Measurements from ENCODE around the gene CD101. TPM values are rescaled to one million over a fixed set of nuclear protein-coding genes. Genes with fewer than 3 reads are reported as not detected.
"Not testable (repeated sequence)": the region's sequence is repeated elsewhere in the genome, so short reads cannot be mapped to it uniquely, and the experiment has no call there.

The CD101 gene
- total RNA-seq, 1 donor from 2014 or later = 0.08 TPM

DNA sequence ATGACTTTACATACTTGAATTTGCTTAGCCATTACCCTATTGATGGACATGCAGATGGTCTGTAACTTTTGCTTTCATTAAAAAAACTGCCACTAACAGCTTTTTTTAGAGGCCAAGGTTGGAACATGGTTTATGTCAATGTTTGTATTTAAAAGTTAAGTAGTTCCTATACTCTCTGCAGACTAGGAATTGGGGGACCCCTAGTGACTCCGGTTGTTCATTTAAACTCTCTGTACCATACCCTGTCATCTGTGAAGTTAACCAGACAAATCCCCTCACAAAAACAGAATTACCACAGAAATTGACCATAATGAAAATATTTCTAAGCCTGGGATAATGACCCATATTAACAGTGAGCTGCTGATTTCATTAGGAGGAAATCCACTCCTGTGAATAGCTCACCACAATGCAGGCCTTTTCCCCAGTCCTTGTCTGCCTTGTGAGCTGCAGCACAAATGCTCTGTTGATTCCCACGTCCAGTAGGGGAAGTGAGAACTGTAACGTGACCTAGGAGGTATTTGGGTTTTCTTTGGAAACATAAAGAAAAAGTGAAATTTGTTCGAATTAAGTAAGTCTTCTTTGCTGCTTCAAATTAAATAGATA, 30.2 kb upstream of the CD101 start:
- H3K27me3 ChIP-seq (ENCODE audit: control insufficient read depth, insufficient read depth, low read length) = no peaks in the 10 kb centered on the region
- H3K4me3 ChIP-seq (ENCODE audit: low read depth, low read length) = no peak overlapping the region
- no peaks in the 10 kb centered on the region for H3K36me3 ChIP-seq (ENCODE audit: control insufficient read depth, insufficient read depth, low read length)
- TF ChIP-seq, protein P1, sequence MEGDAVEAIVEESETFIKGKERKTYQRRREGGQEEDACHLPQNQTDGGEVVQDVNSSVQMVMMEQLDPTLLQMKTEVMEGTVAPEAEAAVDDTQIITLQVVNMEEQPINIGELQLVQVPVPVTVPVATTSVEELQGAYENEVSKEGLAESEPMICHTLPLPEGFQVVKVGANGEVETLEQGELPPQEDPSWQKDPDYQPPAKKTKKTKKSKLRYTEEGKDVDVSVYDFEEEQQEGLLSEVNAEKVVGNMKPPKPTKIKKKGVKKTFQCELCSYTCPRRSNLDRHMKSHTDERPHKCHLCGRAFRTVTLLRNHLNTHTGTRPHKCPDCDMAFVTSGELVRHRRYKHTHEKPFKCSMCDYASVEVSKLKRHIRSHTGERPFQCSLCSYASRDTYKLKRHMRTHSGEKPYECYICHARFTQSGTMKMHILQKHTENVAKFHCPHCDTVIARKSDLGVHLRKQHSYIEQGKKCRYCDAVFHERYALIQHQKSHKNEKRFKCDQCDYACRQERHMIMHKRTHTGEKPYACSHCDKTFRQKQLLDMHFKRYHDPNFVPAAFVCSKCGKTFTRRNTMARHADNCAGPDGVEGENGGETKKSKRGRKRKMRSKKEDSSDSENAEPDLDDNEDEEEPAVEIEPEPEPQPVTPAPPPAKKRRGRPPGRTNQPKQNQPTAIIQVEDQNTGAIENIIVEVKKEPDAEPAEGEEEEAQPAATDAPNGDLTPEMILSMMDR (IDR thresholded peaks at IDR 0.05; ENCODE audit: insufficient read depth, low read length, poor library complexity, severe bottlenecking) = no peak
- no peak for DNase-seq (ENCODE audit: low read depth)

DNA sequence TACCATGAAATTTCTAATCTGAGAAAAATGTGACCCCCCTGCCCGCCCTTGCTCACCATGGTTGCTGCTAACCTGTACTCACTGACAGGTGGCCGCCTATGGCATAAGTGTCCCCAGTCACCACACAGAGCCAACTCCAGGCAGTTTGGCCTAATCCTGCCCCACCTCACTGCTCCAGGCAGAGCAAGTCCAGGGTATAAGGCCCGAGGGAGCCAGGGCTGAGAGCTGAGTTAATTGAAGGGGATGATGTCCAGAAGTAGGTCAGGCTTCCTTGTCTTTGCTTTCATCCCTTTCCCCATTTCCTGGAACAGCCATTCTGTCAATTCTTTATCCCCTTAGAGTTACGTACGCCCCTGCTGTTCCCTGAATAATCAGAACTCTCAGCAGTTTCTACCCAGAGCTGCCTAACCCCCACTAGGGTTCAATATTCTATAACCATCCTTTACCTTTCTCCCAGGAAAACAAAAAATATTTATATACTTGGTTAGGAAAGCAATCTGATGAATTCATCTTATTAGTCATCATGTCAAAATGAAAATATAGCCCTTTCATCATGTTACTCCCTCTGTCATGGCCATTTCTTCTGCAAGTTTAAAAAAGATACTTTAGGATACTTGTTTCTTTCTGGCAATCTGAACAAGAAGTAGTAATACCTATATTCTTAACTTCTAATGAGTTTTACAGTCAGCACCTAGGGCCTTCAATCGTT, 29.4 kb upstream of the CD101 start:
- no peak for DNase-seq (ENCODE audit: low read depth)
- H3K27me3 ChIP-seq (ENCODE audit: control insufficient read depth, insufficient read depth, low read length) = no peaks in the 10 kb centered on the region

DNA sequence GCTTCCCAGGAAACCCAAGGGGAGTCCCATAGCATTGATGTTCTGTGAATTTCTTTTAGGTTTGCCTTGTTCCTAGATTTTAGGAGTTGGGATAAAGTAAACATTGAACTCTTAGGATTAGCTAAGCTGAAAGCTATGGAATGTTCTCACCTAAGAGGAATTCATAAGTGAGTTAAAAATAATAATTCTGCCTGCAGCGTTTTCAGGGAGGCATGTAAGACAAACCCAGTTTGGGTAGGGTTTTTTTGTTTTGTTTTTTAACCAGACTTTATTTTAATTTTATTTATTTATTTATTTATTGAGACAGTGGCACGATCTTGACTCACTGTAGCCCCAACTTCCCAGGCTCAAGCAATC, 28.9 kb upstream of the CD101 start:
- no peaks in the 10 kb centered on the region for H3K36me3 ChIP-seq (ENCODE audit: control insufficient read depth, insufficient read depth, low read length)
- no peak overlapping the region for H3K4me3 ChIP-seq (ENCODE audit: low read depth, low read length)
- DNase-seq (ENCODE audit: low read depth) = no peak
- TF ChIP-seq, protein P1 (IDR thresholded peaks at IDR 0.05; ENCODE audit: insufficient read depth, low read length, poor library complexity, severe bottlenecking) = no peak
- no peaks in the 10 kb centered on the region for H3K27me3 ChIP-seq (ENCODE audit: control insufficient read depth, insufficient read depth, low read length)

More for the DNA sequence above, 29.4 kb upstream of the CD101 start:
- H3K4me3 ChIP-seq (ENCODE audit: low read depth, low read length) = no peak overlapping the region
- TF ChIP-seq, protein P1 (IDR thresholded peaks at IDR 0.05; ENCODE audit: insufficient read depth, low read length, poor library complexity, severe bottlenecking) = no peak
- no peaks in the 10 kb centered on the region for H3K36me3 ChIP-seq (ENCODE audit: control insufficient read depth, insufficient read depth, low read length)

DNA sequence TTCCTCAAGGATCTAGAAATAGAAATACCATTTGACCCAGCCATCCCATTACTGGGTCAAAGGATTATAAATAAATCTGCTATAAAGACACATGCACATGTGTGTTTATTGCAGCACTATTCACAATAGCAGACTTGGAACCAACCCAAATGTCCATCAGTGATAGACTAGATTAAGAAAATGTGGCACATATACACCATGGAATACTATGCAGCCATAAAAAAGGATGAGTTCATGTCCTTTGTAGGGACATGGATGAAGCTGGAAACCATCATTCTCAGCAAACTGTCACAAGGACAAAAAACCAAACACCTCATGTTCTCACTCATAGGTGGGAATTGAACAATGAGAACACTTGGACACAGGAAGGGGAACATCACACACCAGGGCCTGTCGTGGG, 21.3 kb upstream of the CD101 start:
- H3K4me3 ChIP-seq (ENCODE audit: low read depth, low read length); H3K27me3 ChIP-seq (ENCODE audit: control insufficient read depth, insufficient read depth, low read length); DNase-seq (ENCODE audit: low read depth); H3K36me3 ChIP-seq (ENCODE audit: control insufficient read depth, insufficient read depth, low read length): not testable (repeated sequence)

DNA sequence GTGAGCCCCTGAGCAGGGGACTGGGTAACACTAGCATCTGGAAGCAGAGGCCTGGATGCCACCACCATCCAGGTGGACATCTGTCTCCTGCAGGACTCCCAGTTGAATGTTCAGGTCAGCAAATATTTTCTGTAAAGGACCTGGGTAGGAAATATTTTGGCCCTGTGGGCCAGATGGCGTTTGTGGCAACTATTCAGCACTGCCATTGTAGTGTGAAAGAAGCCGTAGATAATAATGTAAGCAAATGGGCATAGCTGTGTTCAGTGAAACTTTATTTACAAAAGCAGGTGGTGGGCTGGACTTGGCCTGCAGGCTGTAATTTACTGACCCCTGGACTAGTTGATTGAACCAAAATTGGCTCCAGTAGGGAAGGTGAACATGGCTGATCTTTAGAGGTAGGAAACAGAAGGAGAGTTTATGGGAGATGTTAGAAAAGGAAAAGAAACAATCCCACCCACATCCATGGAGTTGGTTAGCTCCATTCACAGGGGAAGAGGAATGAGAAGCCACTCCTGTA, 20.0 kb upstream of the CD101 start:
- Histone ChIP-seq H3K36me3 (ENCODE audit: control insufficient read depth, insufficient read depth, low read length) (no peaks in the 10 kb centered on the region), H3K27me3 (ENCODE audit: control insufficient read depth, insufficient read depth, low read length) (no peaks in the 10 kb centered on the region), H3K4me3 (ENCODE audit: low read depth, low read length) (no peak overlapping the region)
- TF ChIP-seq, protein P1 (IDR thresholded peaks at IDR 0.05; ENCODE audit: insufficient read depth, low read length, poor library complexity, severe bottlenecking) = no peak
- no peak for DNase-seq (ENCODE audit: low read depth)

DNA sequence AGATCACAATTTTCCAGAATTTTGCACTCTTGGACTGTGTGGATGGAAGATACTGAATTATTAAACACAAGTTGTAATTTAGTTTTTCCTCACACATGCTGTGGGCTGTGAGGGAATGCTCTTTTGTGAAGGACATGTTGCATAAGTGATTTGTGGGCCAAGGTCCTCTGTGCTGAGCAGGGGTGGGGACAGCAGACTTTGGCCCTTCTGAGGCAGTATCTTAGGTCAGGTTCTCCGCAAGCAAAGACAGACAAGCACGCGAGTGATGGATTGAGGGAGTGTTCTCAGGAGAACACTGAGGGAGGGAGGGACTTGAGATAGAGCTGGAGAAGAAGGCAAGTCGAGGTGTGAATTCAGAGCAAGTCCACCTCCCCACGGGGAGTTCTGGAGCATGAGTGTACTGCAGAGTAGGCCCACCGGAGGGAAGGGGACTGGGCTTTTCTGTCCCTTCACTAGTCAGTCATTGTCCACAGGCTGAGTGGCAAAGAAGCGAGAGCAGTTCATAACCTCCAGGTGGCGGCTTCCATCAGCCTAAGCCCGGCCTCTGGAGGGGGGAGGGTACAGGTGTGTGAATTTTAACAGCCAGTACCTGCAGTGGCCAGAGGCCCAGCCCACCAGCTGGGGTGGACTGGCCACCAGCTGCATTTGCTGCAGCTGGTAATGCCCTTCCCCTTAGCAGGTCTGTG, 19.1 kb upstream of the CD101 start:
- H3K4me3 ChIP-seq (ENCODE audit: low read depth, low read length) = no peak overlapping the region
- no peaks in the 10 kb centered on the region for H3K27me3 ChIP-seq (ENCODE audit: control insufficient read depth, insufficient read depth, low read length)
- TF ChIP-seq, protein P1 (IDR thresholded peaks at IDR 0.05; ENCODE audit: insufficient read depth, low read length, poor library complexity, severe bottlenecking) = no peak
- no peak for DNase-seq (ENCODE audit: low read depth)
- H3K36me3 ChIP-seq (ENCODE audit: control insufficient read depth, insufficient read depth, low read length) = no peaks in the 10 kb centered on the region

Data from kidney epithelial cell (primary cell).